Limb (tissue), 2 donors: ENCODE measurements around the gene CABLES1.

ENCODE experiments used
- DNase-seq, 2 donors: peaks; one replicate each; pipeline ENCODE4 v3.0.0-alpha.2; 2016; ENCODE audit errors: extremely low spot score in 2 of 2

The CABLES1 gene

DNA sequence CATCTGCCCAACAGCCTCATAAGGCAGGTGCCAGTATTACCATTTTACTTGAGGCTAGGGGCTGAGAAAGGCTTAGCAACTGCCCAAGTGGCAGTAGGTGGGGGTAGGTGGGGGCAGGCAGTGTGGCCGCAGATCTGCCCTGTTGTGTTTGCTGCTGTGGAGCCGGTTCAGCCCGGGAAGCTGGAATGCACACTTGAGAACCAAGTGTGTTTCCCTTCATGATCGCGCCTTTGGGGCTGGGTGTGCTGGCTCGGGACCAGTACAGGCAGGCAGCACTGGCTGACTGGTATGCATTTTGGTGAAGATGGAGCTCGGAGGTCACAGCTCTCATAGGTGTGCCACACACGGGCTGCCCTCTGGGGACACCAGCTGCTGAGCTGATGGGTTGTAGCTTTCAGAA, 85.1 kb downstream of the CABLES1 start:
- no peak for DNase-seq

- DNase-seq, result no peak
These were observed 88.4 kb downstream of the CABLES1 start for GRCh38 chr18:23223641-23224040.

GRCh38 chr18:23225503-23225902, 90.2 kb downstream of the CABLES1 start:
- peak in 1 of 2 donors; percentile 74 for DNase-seq

- no peak for DNase-seq
These were observed 91.1 kb downstream of the CABLES1 start for GRCh38 chr18:23226391-23226790.

DNA sequence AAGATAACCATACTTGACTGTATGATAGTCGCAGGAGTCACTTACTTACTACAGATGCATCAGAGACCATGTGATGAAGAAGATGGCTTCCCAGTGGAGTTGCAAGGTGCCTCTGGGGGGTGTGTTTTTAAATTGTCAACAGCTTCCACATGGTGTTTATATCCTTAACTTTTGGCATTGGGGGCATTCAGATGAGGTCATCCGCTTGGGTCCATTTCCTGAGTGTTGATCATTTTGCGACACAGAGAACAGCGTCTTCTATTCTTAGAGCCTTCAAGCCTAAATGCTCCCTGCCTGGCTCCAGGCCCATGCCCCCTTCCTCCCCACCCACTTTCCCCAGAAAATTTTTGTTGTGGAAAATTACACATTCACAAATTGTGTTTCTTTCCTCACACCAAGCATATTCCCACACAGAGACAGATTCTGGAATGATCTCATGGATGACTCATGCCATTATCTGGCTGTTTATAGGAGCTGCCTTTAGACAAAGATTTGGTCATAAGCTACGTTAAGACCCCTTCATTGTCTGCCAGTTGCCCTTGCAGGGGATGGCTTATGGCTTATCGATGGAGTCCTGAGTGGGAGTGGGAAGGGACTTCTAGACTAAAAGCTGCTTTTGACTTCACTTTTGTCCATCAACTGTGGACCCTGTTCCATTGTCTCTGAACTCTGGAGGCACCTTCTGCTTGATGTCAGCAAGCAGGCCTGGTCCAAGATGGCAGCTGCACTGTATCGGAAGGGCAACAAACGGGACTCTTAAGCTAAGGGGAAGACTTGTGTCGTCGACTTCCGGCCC, 91.8 kb downstream of the CABLES1 start:
- no peak for DNase-seq

DNA sequence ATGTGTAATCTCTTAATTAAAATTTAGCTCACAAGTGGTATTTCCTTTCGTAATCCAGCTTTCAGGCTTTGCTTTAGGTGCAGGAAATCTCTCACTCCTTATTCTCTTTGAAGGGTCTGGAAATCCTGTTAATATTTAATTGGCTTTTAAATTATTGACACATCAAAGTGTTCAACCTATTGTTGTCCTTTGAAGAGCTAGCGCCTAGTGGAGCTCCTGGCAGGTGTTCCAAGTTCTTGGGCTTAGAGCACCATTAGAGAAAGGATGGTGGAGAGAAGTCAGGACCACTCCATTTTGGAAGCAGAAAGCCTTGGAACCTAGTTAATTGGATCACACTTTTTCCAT, 92.4 kb downstream of the CABLES1 start:
- no peak for DNase-seq

GRCh38 chr18:23228102-23229061, 93.1 kb downstream of the CABLES1 start:
- DNase-seq, result no peak

GRCh38 chr18:23229472-23229871, 94.2 kb downstream of the CABLES1 start:
- DNase-seq, result no peak

DNA sequence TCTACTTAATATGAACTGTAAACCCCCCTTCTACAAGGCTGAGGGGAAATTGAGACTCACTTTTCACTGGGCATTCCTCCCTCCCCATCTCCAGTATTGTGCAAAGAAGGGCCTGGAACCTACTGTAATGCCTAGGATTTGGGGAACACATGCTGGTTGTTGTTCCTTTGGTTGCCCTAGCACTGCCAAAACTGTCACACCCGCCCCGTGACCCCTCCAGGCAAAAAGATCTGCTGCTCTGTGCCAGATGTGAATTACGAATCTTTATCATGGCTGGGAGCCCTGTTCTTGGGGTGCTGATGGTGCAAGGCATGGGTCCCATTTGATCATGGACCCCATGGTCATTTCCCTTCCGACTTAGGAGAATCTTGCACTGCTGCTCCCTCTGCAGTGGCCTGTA, 95.4 kb downstream of the CABLES1 start:
- no peak for DNase-seq

GRCh38 chr18:23231340-23232021, 96.2 kb downstream of the CABLES1 start:
- no peak for DNase-seq

GRCh38 chr18:23232331-23232730, 97.0 kb downstream of the CABLES1 start:
- DNase-seq, result no peak

GRCh38 chr18:23234619-23235018, 99.3 kb downstream of the CABLES1 start:
- no peak for DNase-seq

- no peak for DNase-seq
These were observed 100.1 kb downstream of the CABLES1 start for GRCh38 chr18:23235336-23235735.

GRCh38 chr18:23235860-23236259, 100.6 kb downstream of the CABLES1 start:
- no peak for DNase-seq

DNA sequence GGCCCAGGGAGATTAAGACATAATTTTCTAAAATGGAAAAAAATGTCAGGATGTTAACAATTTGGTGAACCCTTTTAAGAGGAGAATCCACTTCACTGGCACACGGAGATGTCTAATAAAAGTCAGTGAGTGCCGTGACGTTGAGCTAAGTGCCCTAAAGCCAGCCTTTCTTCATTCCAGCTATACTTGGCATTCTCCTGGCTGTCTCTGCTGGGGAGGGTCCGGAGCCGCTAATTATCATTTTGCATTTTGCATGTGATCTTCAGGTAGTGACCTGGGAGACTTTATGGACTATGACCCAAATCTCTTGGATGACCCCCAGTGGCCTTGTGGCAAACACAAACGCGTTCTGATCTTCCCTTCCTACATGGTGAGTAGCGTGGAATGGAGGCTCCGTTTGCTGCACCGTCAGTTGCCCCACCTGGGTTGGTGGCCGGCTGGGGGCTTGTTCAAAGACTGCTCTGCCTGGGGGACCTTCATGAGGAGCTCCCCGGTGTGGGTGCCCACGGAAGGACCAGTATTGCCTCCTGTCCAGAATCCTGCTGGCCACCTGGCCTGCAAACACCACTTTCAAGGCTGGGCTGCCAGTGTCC, 101.7 kb downstream of the CABLES1 start:
- no peak for DNase-seq

- no peak for DNase-seq
These were observed 102.4 kb downstream of the CABLES1 start for GRCh38 chr18:23237524-23238151.

- DNase-seq, result no peak
These were observed 102.9 kb downstream of the CABLES1 start for GRCh38 chr18:23238152-23238531.

GRCh38 chr18:23238651-23239349, 103.5 kb downstream of the CABLES1 start:
- peak in 1 of 2 donors; percentile 41 for DNase-seq

DNA sequence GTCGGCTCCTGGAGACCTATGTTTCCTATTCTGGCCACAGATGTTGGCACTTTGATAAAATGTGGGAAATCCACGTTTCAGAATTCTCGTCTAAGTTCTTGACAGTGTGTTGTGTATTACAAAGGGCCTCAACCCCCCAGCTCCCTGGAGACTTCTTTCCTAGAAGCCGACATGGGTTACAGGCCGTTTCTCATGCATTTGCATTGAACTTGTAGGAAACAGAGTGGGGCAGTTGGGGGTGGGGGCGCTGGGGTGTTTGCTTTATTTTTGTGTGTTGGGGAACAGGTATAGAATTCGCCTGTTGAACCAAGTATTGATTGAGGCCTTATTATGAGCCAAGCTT, 104.0 kb downstream of the CABLES1 start:
- no peak for DNase-seq

GRCh38 chr18:23239885-23240608, 104.8 kb downstream of the CABLES1 start:
- no peak for DNase-seq
